Caki2 (cell line): ENCODE results near the gene PHF19. TPM values are rescaled to one million over a fixed set of nuclear protein-coding genes. Genes with fewer than 3 reads are reported as not detected.

ENCODE experiments used
- DNase-seq: peaks from one replicate; pipeline ENCODE4 v3.0.0-alpha.2; 2015; ENCODE audit warnings: low read depth
- in situ Hi-C: cut with HindIII; loops from 2 replicates; pipeline ENCODE4 v1.10.0; 2016; ENCODE audit warnings: low sequenced_read_pairs, low pct_unique_long_range_greater_than_20kb, mixed read lengths
- total RNA-seq: library from RNA; depleted of rRNA; stranded (reverse); fragments of >200 nt; shearing (Covaris generic); gene quantifications from 2 replicates; pipeline ENCODE4 v1.2.3, GENCODE V29; 2014; ENCODE audit warnings: low replicate concordance; rRNA removed

The PHF19 gene
- total RNA-seq, result 15.6 and 47.7 TPM in 2 replicates

DNA sequence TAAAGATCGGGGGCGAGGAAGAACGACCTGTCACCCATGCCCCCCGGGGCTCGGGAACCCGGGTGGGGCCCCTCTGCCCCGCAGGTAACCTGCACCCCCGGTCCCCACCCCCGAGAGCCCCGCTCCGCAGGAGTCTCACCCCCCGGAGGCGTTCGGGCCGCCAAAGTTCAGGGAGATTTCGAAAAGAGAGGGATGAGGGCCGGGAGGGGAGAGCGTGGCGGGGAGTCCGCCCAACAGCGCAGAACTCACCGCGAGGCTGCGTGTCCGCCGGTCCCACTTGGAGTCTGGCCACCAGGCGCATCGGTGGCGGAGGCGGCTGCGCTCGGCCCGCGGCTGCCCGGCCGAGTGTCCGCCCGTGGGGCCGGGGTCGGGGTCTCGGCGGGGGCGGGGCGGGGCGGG is at the start of gene PHF19:
Gene PHF19 (minus strand): TSS at position 347 of the 399 bp plus-strand sequence. CDS start 2,447 bp downstream, outside the sequence.
- no peak for DNase-seq
- in situ Hi-C loops, result no loop called here

DNA sequence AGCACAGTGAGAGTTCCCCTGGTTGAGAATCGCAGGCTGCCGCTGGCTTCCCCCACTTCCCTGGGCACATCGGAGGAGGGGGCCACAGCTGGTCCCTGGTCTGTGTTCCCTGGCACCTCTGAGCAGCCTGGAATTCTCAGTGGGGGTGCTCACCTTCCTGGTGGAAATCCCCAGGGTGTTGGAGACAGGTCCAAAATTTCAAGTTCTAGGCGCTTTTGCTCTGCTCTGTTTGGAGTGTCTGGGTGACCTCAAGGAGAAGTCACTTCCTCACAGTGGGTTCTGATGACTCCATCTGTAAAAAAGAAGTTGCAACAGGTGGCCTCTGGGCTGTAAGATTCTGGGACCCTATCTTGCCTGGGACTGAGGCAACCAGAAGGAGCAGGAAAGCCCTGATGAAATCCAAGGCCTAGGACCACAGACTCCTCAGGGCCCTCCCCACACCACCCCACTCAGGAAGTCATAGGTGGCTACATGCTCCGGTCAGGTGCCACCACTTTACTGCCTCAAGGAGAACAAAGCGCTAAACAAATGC is 49.5 kb upstream of the PHF19 start, which contains the start of gene TRAF1:
Gene TRAF1 (minus strand): TSS at position 400 of the 532 bp plus-strand sequence. CDS start 721 bp downstream, outside the sequence.
- no peak for DNase-seq
- in situ Hi-C loops, result no loop called here

DNA sequence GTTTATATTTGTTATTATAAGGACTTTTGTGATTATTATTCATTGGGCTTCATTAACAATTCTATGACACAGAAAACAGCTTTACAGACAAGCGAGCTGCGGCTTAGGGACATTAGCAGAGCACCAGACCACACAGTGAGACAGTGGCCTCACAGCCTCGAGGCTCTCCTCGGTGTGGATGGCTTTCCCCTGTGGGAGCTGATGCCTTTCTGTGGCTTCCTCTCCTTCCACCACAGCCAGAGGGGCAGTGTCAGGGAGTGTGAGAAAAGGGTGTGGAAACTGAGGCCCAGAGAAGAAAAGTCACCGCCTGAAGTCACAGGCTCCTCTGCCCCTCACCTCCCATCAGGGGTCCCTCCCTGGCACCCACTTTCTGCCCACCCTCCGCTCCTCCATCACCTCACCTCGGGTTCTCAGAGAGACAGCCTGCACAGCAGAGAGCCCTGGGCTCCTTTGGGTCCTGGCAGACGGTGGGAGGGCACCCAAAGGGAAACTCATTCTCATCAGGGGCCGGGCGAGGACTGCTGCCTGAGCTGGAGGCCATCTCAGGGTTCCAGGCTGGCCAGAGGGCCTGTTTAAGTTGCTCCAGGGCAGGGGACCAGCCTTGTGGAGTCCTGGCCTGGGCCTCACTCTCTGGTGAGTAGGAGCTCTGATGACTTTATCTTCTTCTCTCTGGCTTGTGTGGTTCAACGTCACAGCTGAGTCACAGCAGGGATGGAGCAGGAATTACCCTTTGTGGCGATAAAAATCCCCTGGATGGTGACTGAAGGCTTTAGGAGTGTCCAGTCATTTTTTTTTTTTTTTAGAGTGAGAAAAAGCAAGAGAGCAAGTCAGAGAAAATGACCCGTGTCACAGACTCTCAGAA is 48.8 kb upstream of the PHF19 start:
- DNase-seq, result peak; percentile 85
- in situ Hi-C loops, result no loop called here

DNA sequence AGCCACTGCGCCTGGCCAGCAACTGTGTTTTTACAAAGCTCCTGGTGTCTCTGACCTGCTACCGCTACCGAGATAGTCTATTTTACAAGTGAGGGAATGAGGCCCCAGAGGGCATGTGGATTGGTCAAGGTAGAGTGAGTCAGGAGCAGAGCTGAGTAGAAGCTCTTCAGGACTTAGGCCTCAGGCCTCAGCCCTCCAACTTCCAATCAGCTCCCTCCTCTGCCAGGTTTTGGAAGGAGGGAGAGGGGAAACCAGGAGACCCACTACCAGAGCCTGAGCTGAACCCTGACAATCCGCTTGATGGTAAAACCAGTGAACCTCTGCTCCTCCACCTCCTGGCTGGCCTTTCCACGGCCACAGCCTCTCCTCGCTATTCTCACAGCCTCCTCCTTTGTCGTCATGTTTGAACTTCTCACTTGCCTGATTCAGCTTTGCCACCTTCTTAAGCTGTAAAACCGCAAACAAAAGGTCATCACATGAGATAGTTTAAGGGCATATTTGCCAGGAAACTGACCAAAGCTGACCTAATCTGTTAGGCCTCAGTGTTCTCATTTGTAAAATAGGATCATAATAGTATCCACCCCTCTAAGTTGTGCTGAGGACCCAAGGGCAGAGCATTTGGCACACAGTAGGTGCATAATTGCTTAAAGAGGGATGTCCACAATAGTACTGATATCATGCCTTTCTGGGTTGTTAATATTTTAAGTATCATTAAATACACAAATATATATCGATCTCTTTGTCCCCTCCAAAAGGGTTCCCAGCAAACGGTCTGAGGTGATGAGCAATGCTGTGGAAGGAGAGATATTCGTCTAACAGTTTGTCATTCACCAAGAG is 47.9 kb upstream of the PHF19 start:
- peak; percentile 41 for DNase-seq

DNA sequence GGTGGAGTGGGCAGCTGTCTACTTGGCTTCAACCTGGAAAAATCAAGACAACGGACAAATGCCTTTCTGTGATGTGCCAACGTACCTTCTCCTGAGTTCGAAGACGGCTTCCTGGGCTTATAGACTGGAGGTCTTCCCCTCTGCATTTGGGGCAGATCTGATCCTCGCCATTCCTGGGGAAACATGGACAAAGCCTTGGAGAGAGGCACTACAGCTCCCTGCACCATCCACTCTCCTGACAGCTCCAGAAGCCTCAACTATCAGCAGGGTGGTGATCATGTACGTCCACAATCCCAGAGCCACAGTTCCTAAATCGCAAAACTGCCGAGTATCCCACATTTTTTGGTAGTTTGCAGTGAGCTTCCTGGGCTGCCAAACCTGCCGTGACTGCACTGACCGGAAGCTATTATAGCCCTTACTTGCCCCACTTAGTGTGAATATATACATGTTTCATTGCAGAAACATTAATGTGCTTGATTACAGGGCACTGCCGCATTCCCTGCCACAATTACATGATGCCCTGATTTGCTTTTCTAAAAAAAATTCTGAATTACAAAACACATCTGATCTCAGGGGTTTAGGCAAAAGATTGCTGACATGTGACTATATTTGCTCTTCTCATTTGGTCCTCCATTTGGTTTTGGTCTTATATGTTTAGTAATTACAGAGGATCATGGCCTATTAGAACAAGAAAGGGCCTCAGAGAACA is 46.8 kb upstream of the PHF19 start:
- no peak for DNase-seq
- in situ Hi-C loops, result no loop called here

More for the DNA sequence above, 47.9 kb upstream of the PHF19 start:
- in situ Hi-C loops, result no loop called here

DNA sequence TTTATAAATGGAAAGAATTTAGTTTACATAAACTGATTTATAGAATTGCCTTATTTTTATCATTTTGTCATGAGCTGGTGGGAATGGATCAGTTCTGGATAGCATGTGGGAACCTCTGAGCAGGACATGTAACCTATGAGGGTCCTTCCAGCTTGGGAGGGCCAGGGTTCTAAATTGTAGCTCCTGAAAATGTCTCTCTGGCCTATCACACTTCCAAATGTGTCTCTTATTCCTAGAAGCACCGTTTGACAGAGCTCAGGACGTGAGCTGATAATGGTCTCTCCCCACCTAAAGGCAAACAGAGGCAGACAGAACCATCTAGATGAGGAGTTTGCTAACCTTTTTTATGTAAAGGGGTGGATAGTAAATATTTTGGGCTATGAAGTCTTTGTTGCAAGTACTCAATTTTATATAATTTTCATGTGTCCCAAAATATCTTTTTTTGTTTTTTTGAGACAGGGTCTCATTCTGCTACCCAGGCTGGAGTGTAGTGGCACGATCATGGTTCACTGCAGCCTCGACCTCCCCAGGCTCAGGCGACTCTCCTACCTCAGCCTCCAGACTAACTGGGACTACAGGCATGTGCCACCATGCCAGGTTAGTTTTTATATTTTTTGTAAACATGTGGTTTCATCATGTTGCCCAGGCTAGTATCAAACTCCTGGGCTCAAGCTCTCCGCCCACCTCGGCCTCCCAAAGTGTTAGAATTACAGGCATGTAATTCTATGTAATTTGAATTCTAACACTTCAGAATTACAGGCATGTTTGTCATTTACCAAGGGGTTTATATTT is 45.6 kb upstream of the PHF19 start:
- in situ Hi-C loops, result no loop called here
- DNase-seq, result no peak

DNA sequence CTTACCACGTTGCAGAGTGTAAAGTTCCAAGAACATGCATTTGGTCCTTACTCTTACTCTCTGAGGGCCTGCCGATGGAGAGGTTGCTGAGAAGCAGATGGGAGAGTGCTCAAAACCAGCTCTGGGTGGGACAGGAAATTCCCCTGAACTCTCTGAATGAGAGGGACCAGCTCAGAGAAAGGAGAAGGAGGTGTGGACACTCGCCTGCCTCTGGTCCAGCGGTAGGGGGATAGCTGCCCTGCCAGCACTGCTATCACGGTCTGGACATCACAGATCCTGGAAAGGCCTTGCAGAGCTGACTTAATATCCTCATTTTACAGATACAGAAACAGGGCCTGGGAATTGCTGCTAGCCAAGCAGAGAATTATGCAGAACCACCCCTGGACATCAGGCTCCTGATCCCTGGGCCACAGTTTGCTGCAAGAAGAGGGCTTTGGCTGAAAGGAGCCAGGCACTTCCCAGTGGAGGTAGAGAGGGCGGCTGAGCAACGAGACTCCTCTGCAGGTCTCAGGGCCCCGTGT is 44.7 kb upstream of the PHF19 start:
- DNase-seq, result no peak
- in situ Hi-C loops, result no loop called here

DNA sequence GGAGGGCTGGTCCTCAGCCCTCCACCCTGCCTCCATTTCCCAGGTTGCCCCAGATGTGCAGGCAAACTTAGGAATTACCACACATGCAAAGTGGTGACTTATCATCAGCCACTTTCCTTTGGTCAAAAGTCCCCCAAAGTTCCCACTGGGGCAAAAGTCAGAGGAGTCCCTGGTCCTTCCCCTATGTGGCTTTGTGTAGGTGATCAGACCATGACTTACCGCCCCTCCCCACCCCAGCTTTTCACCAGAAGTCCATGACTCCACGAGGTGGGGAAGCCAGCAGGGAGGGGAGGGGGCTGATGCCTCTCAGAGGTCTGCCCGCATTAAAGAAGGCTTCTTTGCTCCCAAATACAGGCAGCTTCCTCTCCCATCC is 43.8 kb upstream of the PHF19 start:
- in situ Hi-C loops, result no loop called here

DNA sequence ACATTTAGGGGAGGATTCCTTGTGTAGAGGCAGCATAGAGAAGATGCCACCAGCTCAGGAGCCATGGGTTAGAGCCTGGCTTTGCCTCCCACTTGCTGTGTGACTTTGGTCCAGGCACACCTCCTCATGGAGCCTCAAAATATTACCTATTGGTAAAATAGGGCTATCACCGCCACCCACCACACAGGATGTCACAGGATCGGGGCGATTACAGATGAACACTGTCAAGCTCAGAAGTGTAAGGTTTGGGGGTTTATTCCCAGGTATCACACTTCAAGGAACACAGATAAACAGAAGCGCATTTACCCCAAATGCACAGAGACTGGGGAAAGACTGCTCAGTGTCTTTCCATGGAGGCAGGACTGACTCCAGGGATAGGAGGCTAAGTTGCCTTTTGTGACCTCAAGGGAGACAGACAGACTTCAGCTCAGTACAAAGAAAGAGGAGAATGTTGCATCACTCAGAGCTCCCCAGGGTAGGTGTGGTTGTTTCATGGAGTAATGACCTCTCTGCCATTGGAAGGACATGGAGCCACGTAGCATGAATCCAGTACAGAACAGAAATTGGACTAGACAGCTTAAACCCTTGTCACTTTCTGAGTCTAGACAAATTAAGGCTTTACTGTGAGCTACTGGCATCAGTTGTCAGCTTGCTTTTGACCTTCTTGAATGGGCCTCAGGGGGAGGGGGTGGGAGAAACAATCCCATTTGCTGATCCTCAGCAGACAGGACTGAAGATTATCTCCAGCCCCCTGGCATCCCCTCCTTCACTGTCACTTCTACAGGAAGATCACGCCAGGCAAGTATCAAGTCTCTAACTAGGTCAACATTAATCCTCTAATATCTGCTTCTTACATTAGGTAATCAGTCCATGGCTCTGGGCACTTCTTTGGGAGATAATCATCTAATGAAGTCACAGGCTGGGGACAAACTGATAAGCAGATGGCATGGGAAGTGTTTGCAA is 43.1 kb upstream of the PHF19 start:
- in situ Hi-C loops, result no loop called here
- no peak for DNase-seq

More for the DNA sequence above, 43.8 kb upstream of the PHF19 start:
- no peak for DNase-seq

DNA sequence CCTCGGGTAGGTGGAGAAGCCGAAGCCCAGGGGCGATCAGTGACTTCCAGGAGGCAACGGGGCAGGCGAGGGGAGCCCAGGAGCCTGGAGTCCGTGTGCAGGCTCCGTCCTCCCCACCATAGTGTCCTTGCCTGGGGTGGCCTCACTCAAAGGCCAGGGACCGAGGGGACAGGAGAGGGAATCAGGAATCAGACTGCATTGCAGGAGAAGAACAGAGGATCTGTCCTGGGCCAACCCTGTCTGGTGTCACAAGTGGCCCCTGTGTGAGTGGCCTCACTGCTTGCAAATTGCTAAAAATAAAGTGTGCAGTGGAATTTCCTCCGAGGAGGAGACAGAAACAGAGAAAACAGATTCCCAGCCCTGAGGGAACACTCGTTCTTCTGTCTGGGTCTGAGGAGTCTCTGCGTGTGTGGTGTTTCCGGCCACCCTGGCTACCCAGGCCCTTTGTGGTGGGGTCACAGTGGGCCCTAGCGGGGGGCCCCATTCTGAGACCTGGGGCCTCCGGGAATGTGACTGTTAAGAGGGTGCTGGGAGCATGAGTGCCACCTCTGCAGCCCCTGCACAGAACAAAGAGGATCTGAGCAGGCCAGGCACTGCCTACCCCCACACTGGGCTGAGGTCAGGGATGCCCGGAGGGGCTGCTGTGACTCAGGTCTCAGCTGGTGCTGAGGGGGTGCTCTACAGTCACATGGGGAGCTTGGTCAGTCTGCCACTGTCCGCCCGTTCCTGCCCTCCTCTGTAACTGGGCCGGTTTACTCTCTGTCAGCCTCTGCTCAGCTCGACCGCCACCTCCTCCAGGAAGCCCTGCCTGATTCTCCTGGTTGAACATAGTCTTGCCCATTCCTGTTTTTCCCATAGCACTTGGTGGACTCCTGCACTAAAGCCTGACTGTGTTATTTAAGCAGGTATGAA is 42.2 kb upstream of the PHF19 start:
- in situ Hi-C loops, result no loop called here
- no peak for DNase-seq

DNA sequence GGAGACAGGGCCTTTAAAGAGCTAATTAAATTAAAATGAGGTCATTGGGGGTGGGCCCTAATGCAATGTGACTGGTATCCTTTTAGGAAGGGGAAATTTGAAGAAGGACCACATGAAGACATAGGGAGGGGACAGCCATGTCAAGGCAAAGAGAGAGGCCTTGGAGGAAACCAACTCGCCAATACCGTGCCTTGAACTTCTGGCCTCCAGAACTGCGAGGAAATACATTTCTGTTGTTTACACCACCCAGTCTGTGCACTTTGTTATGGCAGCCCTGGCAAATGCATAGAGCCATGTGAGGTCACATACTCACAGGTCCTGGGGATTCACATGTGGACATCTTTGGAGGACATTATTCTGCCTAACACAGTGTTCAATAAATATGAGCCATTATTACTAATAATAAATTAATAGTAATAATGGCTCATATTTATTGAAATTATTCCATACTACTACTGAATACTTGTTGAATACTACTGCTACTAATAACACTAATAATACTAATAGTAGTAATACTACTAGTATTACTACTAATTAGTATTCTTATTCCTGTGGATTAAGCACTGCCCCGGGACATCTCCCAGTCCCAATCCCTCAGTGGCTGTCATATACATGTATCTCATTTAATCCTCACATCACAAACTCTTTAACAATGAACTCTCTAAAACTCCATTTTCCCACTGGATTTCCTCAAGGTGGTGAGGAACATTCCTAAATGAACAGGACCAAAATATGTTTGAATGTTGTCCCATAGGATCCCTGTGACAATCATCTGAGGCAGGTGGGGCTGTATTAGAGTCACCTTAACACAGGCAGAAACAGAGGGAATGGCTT is 41.2 kb upstream of the PHF19 start:
- in situ Hi-C loops, result no loop called here

DNA sequence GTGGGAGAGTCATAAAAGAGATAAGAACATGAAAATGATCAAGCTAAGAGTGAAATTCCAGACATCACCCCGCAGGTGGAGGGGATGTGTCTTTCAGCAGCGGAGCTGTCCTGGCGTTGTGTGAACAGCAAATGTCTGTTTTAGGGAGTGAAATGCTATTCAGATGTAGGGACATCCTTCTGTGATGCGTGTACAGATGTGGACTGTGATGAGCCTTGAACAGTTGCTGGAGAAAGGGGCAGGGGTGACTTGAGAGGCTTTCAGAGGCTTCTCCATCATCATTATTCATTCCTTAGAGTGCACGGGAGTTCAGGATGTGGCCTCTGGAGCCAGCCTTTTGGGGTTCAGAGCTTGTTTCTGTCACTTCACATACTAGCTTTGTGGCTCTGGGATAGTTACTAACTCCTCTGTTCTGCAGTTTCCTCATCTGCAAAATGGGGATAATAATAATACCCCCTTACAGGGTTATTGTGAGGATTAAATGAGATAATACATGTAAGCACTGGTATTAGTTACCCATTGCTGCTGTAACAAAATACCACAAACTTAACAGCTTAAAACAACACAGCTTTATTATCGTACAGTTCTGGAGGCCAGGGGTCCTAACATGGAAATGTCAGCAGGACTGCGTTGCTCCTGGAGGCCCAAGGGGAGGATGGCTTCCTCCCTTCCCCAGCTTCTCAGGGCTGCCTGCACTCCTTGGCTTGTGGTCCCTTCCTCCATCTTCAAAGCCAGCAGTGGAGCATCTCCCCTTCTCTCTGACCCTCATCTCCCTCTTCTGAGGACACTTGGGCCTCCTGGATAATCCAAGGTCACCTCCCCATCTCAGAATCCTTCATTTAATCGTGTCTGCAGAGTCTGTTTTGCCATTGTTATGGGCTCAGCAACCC is 40.2 kb upstream of the PHF19 start:
- DNase-seq, result no peak
- in situ Hi-C loops, result no loop called here

More for the DNA sequence above, 41.2 kb upstream of the PHF19 start:
- no peak for DNase-seq

DNA sequence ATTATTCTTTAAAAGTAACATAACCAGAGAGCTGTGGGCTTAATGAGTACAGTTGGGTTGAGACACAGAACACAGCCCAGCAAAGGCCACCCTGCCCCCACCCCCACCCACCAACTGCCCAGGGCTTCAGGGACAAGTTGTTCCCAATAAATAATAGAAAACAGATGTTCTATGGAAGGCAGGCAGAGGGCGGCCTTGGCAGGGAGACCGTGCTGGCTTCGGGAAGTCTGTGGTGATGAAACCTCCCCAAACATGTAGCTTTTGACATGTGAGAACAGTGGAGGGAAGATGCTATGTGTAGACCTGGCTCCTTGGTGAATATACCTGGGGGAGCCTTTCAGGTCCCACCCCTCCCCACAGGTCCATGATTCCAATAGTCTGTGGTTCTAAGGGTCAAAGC is 39.6 kb upstream of the PHF19 start:
- in situ Hi-C loops, result no loop called here
- DNase-seq, result no peak
